ENCODE data around the gene PLSCR3. TPM values are rescaled to one million over a fixed set of nuclear protein-coding genes. Genes with fewer than 3 reads are reported as not detected.

The PLSCR3 gene
- total RNA-seq, 1 experiment from 2014 or later, result 43.8 TPM

- Histone ChIP-seq H3K27ac (ENCODE audit: low read depth, low read length) (peak overlapping the region; percentile 95), H3K4me2 (ENCODE audit: low read length) (peak overlapping the region; percentile 99), H4K20me1 (ENCODE audit: insufficient read depth) (no peaks in the 10 kb centered on the region), H3K79me2 (ENCODE audit: insufficient read depth, low read length) (no peaks in the 10 kb centered on the region), H3K4me3 (replicated peaks in 1 of 2; ENCODE audit: low read depth in 1 of 2, low read length in 2 of 2) (peak overlapping the region; percentile 69 to 85), H3K9me2 (ENCODE audit: insufficient read depth) (no peaks in the 10 kb centered on the region), H3K9ac (ENCODE audit: low read length) (peak overlapping the region; percentile 77), H2AFZ (ENCODE audit: low read depth, low read length, poor library complexity, severe bottlenecking) (no peak overlapping the region), H3K9me3 (ENCODE audit: control insufficient read depth in 1 of 2, insufficient read depth in 1 of 2, low read depth in 1 of 2, low read length in 2 of 2) (no peaks in the 10 kb centered on the region; a peak in 1 of 4 replicates), H3K4me1 (ENCODE audit: control insufficient read depth in 1 of 2, insufficient read depth in 2 of 2, low read length in 2 of 2) (peaks cover 13 to 32% of the 10 kb centered on the region in 2 experiments), H3K36me3 (ENCODE audit: control insufficient read depth in 1 of 2, insufficient read depth in 2 of 2, low read length in 2 of 2) (no peaks in the 10 kb centered on the region), H3K27me3 (ENCODE audit: insufficient read depth, low read length) (no peaks in the 10 kb centered on the region)
- ChIA-PET CTCF (interaction anchor here (0.6 to 3.4 kb wide), 16 partner anchors 9 to 390 kb away, joined by 3 to 28 read pairs (median 4); partner anchors contain the start of genes CHRNB1, PLSCR3, SENP3 and TMEM256), POLR2A (interaction anchor here (0.7 to 2.9 kb wide), 12 partner anchors 9 to 251 kb away, joined by 3 to 33 read pairs (median 4); partner anchors contain the start of genes CHRNB1, POLR2A, SLC2A4 and SPEM2), RAD21 (ENCODE audit: low non-redundant PET in 1 of 2, low total read pairs in 2 of 2, uncharacterized antibody in 2 of 2, unreplicated experiment in 2 of 2) (interaction anchor here (0.7 to 2.4 kb wide), 2 partner anchors 8 to 80 kb away, joined by 3 to 6 read pairs; no protein-coding TSS in a partner anchor)
- intact Hi-C loops (cut with micrococcal nuclease), result loop anchor here (1.0 to 10.0 kb wide), 5 partner anchors 32 to 251 kb away; partner anchors contain the start of genes CLDN7, POLR2A, SENP3 and TMEM256
- ATAC-seq, result peak; percentile 29
- TF ChIP-seq JUND (IDR thresholded peaks at IDR 0.05), result no peak
- TF ChIP-seq MAX (IDR thresholded peaks at IDR 0.05), result peak; percentile 74
- TF ChIP-seq, protein P1, sequence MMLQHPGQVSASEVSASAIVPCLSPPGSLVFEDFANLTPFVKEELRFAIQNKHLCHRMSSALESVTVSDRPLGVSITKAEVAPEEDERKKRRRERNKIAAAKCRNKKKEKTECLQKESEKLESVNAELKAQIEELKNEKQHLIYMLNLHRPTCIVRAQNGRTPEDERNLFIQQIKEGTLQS (IDR thresholded peaks at IDR 0.05), result no peak
- TF ChIP-seq EZH2 (IDR thresholded peaks at IDR 0.05), result no peak
- TF ChIP-seq, protein P2, sequence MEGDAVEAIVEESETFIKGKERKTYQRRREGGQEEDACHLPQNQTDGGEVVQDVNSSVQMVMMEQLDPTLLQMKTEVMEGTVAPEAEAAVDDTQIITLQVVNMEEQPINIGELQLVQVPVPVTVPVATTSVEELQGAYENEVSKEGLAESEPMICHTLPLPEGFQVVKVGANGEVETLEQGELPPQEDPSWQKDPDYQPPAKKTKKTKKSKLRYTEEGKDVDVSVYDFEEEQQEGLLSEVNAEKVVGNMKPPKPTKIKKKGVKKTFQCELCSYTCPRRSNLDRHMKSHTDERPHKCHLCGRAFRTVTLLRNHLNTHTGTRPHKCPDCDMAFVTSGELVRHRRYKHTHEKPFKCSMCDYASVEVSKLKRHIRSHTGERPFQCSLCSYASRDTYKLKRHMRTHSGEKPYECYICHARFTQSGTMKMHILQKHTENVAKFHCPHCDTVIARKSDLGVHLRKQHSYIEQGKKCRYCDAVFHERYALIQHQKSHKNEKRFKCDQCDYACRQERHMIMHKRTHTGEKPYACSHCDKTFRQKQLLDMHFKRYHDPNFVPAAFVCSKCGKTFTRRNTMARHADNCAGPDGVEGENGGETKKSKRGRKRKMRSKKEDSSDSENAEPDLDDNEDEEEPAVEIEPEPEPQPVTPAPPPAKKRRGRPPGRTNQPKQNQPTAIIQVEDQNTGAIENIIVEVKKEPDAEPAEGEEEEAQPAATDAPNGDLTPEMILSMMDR (IDR thresholded peaks at IDR 0.05 in 2 of 3, conservative IDR thresholded peaks at IDR 0.05 in 1 of 3; ENCODE audit: borderline replicate concordance in 1 of 3, insufficient read depth in 1 of 3, low read depth in 2 of 3, low read length in 2 of 3), result peak in 2 of 3 experiments; percentile 23 to 36; a peak in 4 of 6 replicates
- peak; percentile 82 for TF ChIP-seq EGR1 (IDR thresholded peaks at IDR 0.05; ENCODE audit: low read depth)
- no peak for TF ChIP-seq REST (IDR thresholded peaks at IDR 0.05; ENCODE audit: low read depth)
- peak; percentile 52 for TF ChIP-seq POLR2AphosphoS5 (IDR thresholded peaks at IDR 0.05; ENCODE audit: low read depth, low read length)
- peak; percentile 21; the same call in 1 of the 2 replicates for TF ChIP-seq SIN3A (IDR thresholded peaks at IDR 0.05; ENCODE audit: low read depth)
- no peak for TF ChIP-seq ZFX (IDR thresholded peaks at IDR 0.05)
- BruUV-seq (replicated peaks), result TSS peak; percentile 87
- peak; percentile 29 for DNase-seq (ENCODE audit: low read depth, low spot score)
Observed at GRCh38 chr17:7435676-7436555, 41.6 kb upstream of the PLSCR3 start.
